Activated CD8-positive, alpha-beta T cell treated with anti-CD3 and anti-CD28 coated beads for 36 hours (primary cell): Measurements from ENCODE around the gene LONRF2. TPM values are rescaled to one million over a fixed set of nuclear protein-coding genes. Genes with fewer than 3 reads are reported as not detected.

Experiments
- ATAC-seq: fragments of 200-7000 bp; cut with Tn5 transposase; one replicate; pipeline ENCODE4 v1.10.0; 2021; ENCODE audit warnings: mild to moderate bottlenecking, moderate library complexity
- CTCF ChIA-PET: fragments of 350-600 bp; sonication (Branson Sonifier 250); formaldehyde crosslinking; loops from one replicate; lab custom pipeline; 2021; ENCODE audit warnings: antibody characterized with exemption; lab: Charles Lee
- POLR2A ChIA-PET: fragments of 350-600 bp; sonication (Branson Sonifier 250); formaldehyde crosslinking; loops from one replicate; lab custom pipeline; 2021; ENCODE audit warnings: antibody characterized with exemption; lab: Charles Lee
- DNase-seq: peaks from one replicate; pipeline ENCODE4 v3.0.0-alpha.2; 2020
- H3K27ac Mint-ChIP-seq: one replicate; pipeline ENCODE4 v1.8.0; 2021; ENCODE audit warnings: mild to moderate bottlenecking, mixed read lengths
- H3K27me3 Mint-ChIP-seq: one replicate; pipeline ENCODE4 v1.8.0; 2021; ENCODE audit warnings: mixed read lengths
- H3K36me3 Mint-ChIP-seq: one replicate; pipeline ENCODE4 v1.8.0; 2021; ENCODE audit warnings: low read depth, mixed read lengths
- H3K4me1 Mint-ChIP-seq: one replicate; pipeline ENCODE4 v1.8.0; 2021; ENCODE audit warnings: low read depth, mixed read lengths
- H3K4me3 Mint-ChIP-seq: one replicate; pipeline ENCODE4 v1.8.0; 2021; ENCODE audit warnings: mild to moderate bottlenecking, moderate library complexity, mixed read lengths
- H3K9me3 Mint-ChIP-seq: one replicate; pipeline ENCODE4 v1.8.0; 2021; ENCODE audit warnings: mixed read lengths
- CTCF ChIP-seq: fragments of 200-600 bp; IDR thresholded peaks from one replicate; pipeline ENCODE4 v1.8.0; 2022; ENCODE audit warnings: antibody characterized with exemption, mild to moderate bottlenecking
- intact Hi-C: fragments of 100-400 bp; cut with micrococcal nuclease; formaldehyde crosslinking; loops from one replicate; pipeline ENCODE4 v1.10.0; 2022
- total RNA-seq, 2 experiments: library from RNA; stranded (reverse); gene quantifications; one replicate each; pipeline ENCODE4 v1.2.3, GENCODE V29; 2021

The LONRF2 gene
- total RNA-seq, 2 experiments from 2014 or later: 0.04 to 0.20 TPM

DNA sequence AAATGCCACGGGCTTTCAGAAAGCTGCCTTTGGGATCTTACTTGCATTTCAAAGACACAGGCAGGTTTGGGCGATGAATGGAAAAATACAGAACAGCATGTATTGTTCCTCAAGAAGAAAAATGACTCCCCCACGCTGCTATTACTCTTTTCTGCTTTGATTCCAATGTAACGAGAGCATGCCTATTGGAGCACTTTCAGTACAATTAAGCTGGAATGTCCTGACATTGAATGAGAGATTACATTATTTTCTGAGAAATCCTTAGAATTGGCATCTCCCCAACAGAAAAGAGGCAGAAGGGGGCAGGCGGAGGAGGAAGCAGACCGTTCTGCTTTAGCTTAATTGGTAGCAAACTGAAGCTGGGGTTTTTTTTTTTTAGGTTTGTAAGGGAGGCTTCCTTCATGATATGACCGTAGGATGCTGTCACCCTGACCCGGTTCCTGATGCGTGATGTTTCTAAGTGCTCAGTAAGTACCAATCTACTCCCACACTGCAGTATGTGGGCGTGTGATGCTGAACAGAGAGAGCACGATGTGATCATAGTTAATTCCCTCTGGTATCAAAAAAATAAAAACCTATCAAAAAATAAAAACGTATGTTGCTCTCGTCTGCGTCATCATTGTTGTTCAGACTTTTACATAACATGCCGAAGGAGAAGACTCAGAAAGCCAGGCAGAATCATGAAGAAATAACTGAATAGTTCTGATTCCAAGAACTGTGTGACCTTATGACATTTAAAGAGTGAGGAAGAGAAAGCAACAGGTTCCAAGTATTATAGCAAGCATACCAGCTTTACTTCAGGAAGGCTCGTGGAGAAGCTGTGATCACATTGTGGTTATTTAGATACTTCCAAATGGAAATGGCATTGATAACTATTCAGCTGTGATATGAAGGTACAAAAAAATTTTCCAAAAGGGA is 40.5 kb downstream of the LONRF2 start:
- Mint-ChIP-seq H3K9me3 (no peaks in the 10 kb centered on the region), H3K4me1 (peaks cover 18% of the 10 kb centered on the region), H3K27me3 (peaks cover 14% of the 10 kb centered on the region), H3K27ac (no peak overlapping the region), H3K4me3 (no peak overlapping the region), H3K36me3 (no peaks in the 10 kb centered on the region)
- ATAC-seq: peak; percentile 50
- DNase-seq: peak; percentile 49
- TF ChIP-seq CTCF: no peak
- ChIA-PET CTCF (interaction anchor here (1.4 kb wide), 1 partner anchor 35 kb away, joined by 4 read pairs; no protein-coding TSS in a partner anchor), POLR2A (no interaction called here)
- intact Hi-C loops: no loop called here

- Mint-ChIP-seq H3K9me3 (no peaks in the 10 kb centered on the region), H3K27ac (no peak overlapping the region), H3K36me3 (no peaks in the 10 kb centered on the region), H3K4me3 (no peak overlapping the region), H3K4me1 (peaks cover 18% of the 10 kb centered on the region), H3K27me3 (peaks cover 13% of the 10 kb centered on the region)
- intact Hi-C loops: no loop called here
- CTCF ChIA-PET: interaction anchor here (1.2 kb wide), 1 partner anchor 102 kb away, joined by 4 read pairs; no protein-coding TSS in a partner anchor
- no peak for TF ChIP-seq CTCF
- DNase-seq (no peak), ATAC-seq (no peak)
- POLR2A ChIA-PET: no interaction called here
Measured at GRCh38 chr2:100279586-100280534, 42.4 kb downstream of the LONRF2 start.

DNA sequence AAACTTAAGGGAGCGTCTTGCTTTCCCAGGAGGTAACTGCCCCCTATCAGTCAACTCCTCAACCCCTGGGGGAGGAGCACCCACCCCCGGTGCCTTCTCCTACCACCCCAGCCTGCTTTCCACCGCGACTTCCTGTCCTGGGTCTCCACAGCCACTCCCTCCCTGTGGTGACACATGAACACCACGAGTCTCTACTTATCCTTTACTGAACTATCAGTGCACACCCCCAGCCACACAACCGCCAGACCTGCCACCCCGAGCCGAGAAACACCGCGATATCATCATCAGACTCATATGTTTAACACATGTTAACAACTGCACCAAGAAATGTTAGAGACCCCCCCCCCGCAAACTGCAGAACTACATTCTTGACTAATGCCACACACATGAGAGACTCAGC is 43.3 kb downstream of the LONRF2 start:
- ChIA-PET CTCF (interaction anchor here (1.2 to 5.0 kb wide), 3 partner anchors 17 to 102 kb away, joined by 4 to 32 read pairs (median 4); no protein-coding TSS in a partner anchor), POLR2A (no interaction called here)
- DNase-seq (peak; percentile 43), ATAC-seq (peak; percentile 67)
- H3K36me3 Mint-ChIP-seq: no peaks in the 10 kb centered on the region
- no peak overlapping the region for H3K4me3 Mint-ChIP-seq
- H3K27ac Mint-ChIP-seq: no peak overlapping the region
- H3K9me3 Mint-ChIP-seq: no peaks in the 10 kb centered on the region
- peaks cover 19% of the 10 kb centered on the region for H3K4me1 Mint-ChIP-seq
- H3K27me3 Mint-ChIP-seq: peaks cover 13% of the 10 kb centered on the region
- TF ChIP-seq CTCF: no peak
- intact Hi-C loops: no loop called here

DNA sequence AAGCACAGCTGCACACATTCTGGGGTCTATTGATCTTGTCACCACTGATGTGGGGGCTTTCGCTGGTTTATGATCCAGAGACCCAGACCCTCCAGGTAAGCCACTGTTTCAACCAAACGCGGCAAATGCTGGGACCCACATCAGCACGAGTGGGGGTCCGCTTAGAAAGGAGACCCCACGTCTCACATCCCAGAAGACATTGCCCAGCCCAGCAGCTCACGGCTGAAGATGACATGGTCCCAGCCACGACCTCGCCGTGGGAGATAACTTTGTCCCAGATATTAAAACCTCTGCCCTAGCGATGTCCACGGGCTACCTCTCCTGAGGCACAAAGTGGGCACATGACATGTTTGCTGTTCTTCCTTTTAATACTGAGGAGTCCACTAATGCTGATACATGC is 43.8 kb downstream of the LONRF2 start:
- H3K9me3 Mint-ChIP-seq: no peaks in the 10 kb centered on the region
- no peak for ATAC-seq
- intact Hi-C loops: no loop called here
- H3K4me1 Mint-ChIP-seq: peaks cover 17% of the 10 kb centered on the region
- CTCF ChIA-PET: interaction anchor here (1.2 to 5.0 kb wide), 2 partner anchors 16 to 102 kb away, joined by 4 to 32 read pairs; no protein-coding TSS in a partner anchor
- no peak overlapping the region for H3K4me3 Mint-ChIP-seq
- no peak for TF ChIP-seq CTCF
- H3K36me3 Mint-ChIP-seq: no peaks in the 10 kb centered on the region
- POLR2A ChIA-PET: no interaction called here
- no peak overlapping the region for H3K27ac Mint-ChIP-seq
- DNase-seq: no peak
- peaks cover 13% of the 10 kb centered on the region for H3K27me3 Mint-ChIP-seq
